ENCODE data around the gene HEXD. TPM values are rescaled to one million over a fixed set of nuclear protein-coding genes. Genes with fewer than 3 reads are reported as not detected.

HEXD gene
- total and polyA plus RNA-seq, 2 of the 8 experiments (the other 6 are each of a cell fraction or from before 2014, with no cell fraction given), result 20.6 to 21.8 TPM

DNA sequence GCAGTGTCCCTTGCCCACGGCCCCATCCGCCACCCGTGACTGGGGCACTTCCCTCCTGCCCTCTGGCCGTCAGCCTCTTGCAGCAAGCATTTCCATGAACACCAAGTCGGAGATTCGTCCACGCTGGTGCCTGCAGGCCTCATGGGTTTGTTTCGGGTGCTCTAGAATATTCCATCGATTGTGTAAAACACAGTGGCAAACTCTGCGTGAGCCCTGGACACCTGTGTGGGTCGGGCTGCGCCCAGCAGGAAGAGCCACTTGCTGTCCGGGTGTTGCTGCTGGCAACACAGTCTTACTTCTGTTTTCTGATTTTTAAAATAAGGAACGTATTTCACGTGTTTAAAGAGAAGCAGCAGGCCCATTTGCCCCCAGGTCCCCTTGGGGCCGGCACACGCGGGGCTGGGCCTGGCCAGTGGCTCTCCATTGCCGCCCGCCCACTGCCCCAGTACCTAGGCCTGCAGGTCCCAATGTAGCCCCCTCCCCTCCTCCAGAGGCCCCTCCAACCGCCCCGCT lies 22.4 kb downstream of the HEXD start:
- Histone ChIP-seq H3K4me3 (ENCODE audit: extremely low read depth in 1 of 4, insufficient read depth in 2 of 4, low read depth in 3 of 4, low read length in 4 of 4) (no peak overlapping the region), H2BK12ac (ENCODE audit: low read depth, low read length) (no peak overlapping the region)
- 77% methylated on average over 18 of the region's 22 CpGs; no CpG with 5 or more reads in 1 of the 2 experiments for WGBS, 2 experiments (ENCODE audit: extremely low coverage in 1 of 2, insufficient coverage in 1 of 2, insufficient read length in 1 of 2, insufficient replicate concordance in 2 of 2, low coverage in 1 of 2, low lambda C conversion rate in 2 of 2, missing lambda C conversion rate in 1 of 2)

More for the DNA sequence above, 22.4 kb downstream of the HEXD start:
- CTCF ChIA-PET (ENCODE audit: partially characterized antibody), result interaction anchor here (1.0 kb wide), 1 partner anchor 23 kb away, joined by 3 read pairs; the partner anchor contains the start of gene HEXD
- no peak overlapping the region for H4K91ac ChIP-seq (replicated peaks; ENCODE audit: insufficient read length, low read length)
- POLR2A ChIA-PET (ENCODE audit: partially characterized antibody), result interaction anchor here (0.7 to 3.3 kb wide), 4 partner anchors 9 to 32 kb away, joined by 3 to 12 read pairs (median 4); no protein-coding TSS in a partner anchor
- H2BK5ac ChIP-seq (ENCODE audit: low read depth, low read length), result no peak overlapping the region
- no peak overlapping the region for H2BK15ac ChIP-seq (ENCODE audit: low read length)
- TF ChIP-seq POLR2AphosphoS5 (IDR thresholded peaks at IDR 0.05; ENCODE audit: low read depth, low read length) (peak; percentile 37; the same call in 1 of the 2 replicates), PHF8 (conservative IDR thresholded peaks at IDR 0.05; ENCODE audit: low read depth, low read length) (no peak), POLR2A (IDR thresholded peaks at IDR 0.05; ENCODE audit: control extremely low read depth in 1 of 2, low read depth in 2 of 2, low read length in 2 of 2) (peak in 1 of 2 experiments; percentile 29; a peak in 1 of 3 replicates)
- H2AFZ ChIP-seq (ENCODE audit: low read length), result no peak overlapping the region
- peak overlapping the region; percentile 38; the same call in 1 of the 2 replicates for H3K27ac ChIP-seq (ENCODE audit: low read depth, low read length)
- no peak overlapping the region for H2BK120ac ChIP-seq (replicated peaks; ENCODE audit: low read depth, low read length)
- no peaks in the 10 kb centered on the region for H3K79me2 ChIP-seq (ENCODE audit: control insufficient read depth in 1 of 2, insufficient read depth in 2 of 2, low read length in 2 of 2)
- H3K36me3 ChIP-seq (ENCODE audit: control insufficient read depth in 2 of 4, insufficient read depth in 4 of 4, low read length in 3 of 4), result peaks cover under 1 to 26% (median 11%) of the 10 kb centered on the region in 4 experiments; a peak in 4 of 8 replicates
- no peak overlapping the region for H4K8ac ChIP-seq (ENCODE audit: extremely low read depth, insufficient read depth, low read length)
- H3K23me2 ChIP-seq (ENCODE audit: low read depth, low read length), result no peaks in the 10 kb centered on the region
- no peak overlapping the region for H3K9ac ChIP-seq (replicated peaks in 1 of 4; ENCODE audit: extremely low read depth in 1 of 4, low read depth in 3 of 4, low read length in 3 of 4)
- 0 out of 4 replicates have a peak overlapping the region, but pooled peaks of 1 of the 2 experiments have one; percentile 28 for H3K4me2 ChIP-seq (ENCODE audit: insufficient read depth in 1 of 2, low read depth in 2 of 2, low read length in 2 of 2)
- peaks cover 0 to 21% of the 10 kb centered on the region in 2 experiments for H4K20me1 ChIP-seq (replicated peaks in 1 of 2; ENCODE audit: control insufficient read depth in 1 of 2, insufficient read depth in 2 of 2, low read length in 2 of 2)
- H3K23ac ChIP-seq (ENCODE audit: insufficient read length), result no peak overlapping the region
- H3K4ac ChIP-seq (replicated peaks; ENCODE audit: insufficient read length, low read depth, low read length), result no peak overlapping the region
- no peak overlapping the region for H3K56ac ChIP-seq (replicated peaks; ENCODE audit: insufficient read length, low read depth, low read length)
- FAIRE-seq (no peak), DNase-seq (ENCODE audit: low read depth in 1 of 2, low spot score in 2 of 2) (no peak)
- no peaks in the 10 kb centered on the region for H3K27me3 ChIP-seq (replicated peaks in 1 of 4; ENCODE audit: control insufficient read depth in 3 of 4, extremely low read depth in 1 of 4, insufficient read depth in 3 of 4, low read length in 3 of 4)
- no peak overlapping the region for H2AK5ac ChIP-seq (ENCODE audit: low read depth, low read length)
- H3K14ac ChIP-seq (ENCODE audit: insufficient read length), result no peak overlapping the region
- no peak overlapping the region for H3K18ac ChIP-seq (ENCODE audit: extremely low read depth, low read length)
- no peaks in the 10 kb centered on the region for H3K9me3 ChIP-seq (ENCODE audit: insufficient read depth in 2 of 2, low read depth in 1 of 2, low read length in 1 of 2)
- H3K4me1 ChIP-seq (replicated peaks in 1 of 4; ENCODE audit: control insufficient read depth in 3 of 4, insufficient read depth in 4 of 4, low read length in 3 of 4), result peaks cover 0 to 18% (median 8%) of the 10 kb centered on the region in 4 experiments; a peak in 6 of 7 replicates
- H3K79me1 ChIP-seq (ENCODE audit: low read depth, low read length), result no peaks in the 10 kb centered on the region
- H2BK20ac ChIP-seq (ENCODE audit: low read length), result no peak overlapping the region
- H4K5ac ChIP-seq (ENCODE audit: insufficient read length, low read depth, low read length), result no peak overlapping the region
